Measurements from ENCODE around the gene MBD5.

The MBD5 gene

GRCh38 chr2:148298196-148298595 is 277.3 kb downstream of the MBD5 start:
- no peaks in the 10 kb centered on the region for H3K36me3 ChIP-seq (ENCODE audit: control insufficient read depth, insufficient read depth, low read length)
- no peaks in the 10 kb centered on the region for H3K27me3 ChIP-seq (ENCODE audit: control insufficient read depth, insufficient read depth, low read length)
- H3K9ac ChIP-seq (ENCODE audit: low read length): no peak overlapping the region
- no peak overlapping the region for H3K4me3 ChIP-seq (ENCODE audit: low read length)
- no peaks in the 10 kb centered on the region for H3K4me1 ChIP-seq (ENCODE audit: control insufficient read depth, insufficient read depth, low read length)
- H3K9me3 ChIP-seq (ENCODE audit: control insufficient read depth, low read length): no peaks in the 10 kb centered on the region

GRCh38 chr2:148299616-148300015 is 278.7 kb downstream of the MBD5 start:
- Histone ChIP-seq H3K9ac (ENCODE audit: low read length) (no peak overlapping the region), H3K9me3 (ENCODE audit: control insufficient read depth, low read length) (no peaks in the 10 kb centered on the region), H3K36me3 (ENCODE audit: control insufficient read depth, insufficient read depth, low read length) (no peaks in the 10 kb centered on the region), H3K4me3 (ENCODE audit: low read length) (no peak overlapping the region), H3K4me1 (ENCODE audit: control insufficient read depth, insufficient read depth, low read length) (no peaks in the 10 kb centered on the region), H3K27me3 (ENCODE audit: control insufficient read depth, insufficient read depth, low read length) (no peaks in the 10 kb centered on the region)

- Histone ChIP-seq H3K9me3 (ENCODE audit: control insufficient read depth, low read length) (no peaks in the 10 kb centered on the region), H3K4me1 (ENCODE audit: control insufficient read depth, insufficient read depth, low read length) (no peaks in the 10 kb centered on the region), H3K9ac (ENCODE audit: low read length) (no peak overlapping the region), H3K36me3 (ENCODE audit: control insufficient read depth, insufficient read depth, low read length) (no peaks in the 10 kb centered on the region), H3K27me3 (ENCODE audit: control insufficient read depth, insufficient read depth, low read length) (no peaks in the 10 kb centered on the region), H3K4me3 (ENCODE audit: low read length) (no peak overlapping the region)
These were observed 279.7 kb downstream of the MBD5 start for GRCh38 chr2:148300544-148300943.

- Histone ChIP-seq H3K4me1 (ENCODE audit: control insufficient read depth, insufficient read depth, low read length) (no peaks in the 10 kb centered on the region), H3K36me3 (ENCODE audit: control insufficient read depth, insufficient read depth, low read length) (no peaks in the 10 kb centered on the region), H3K9ac (ENCODE audit: low read length) (no peak overlapping the region), H3K9me3 (ENCODE audit: control insufficient read depth, low read length) (no peaks in the 10 kb centered on the region), H3K27me3 (ENCODE audit: control insufficient read depth, insufficient read depth, low read length) (no peaks in the 10 kb centered on the region), H3K4me3 (ENCODE audit: low read length) (no peak overlapping the region)
These were observed 280.5 kb downstream of the MBD5 start for GRCh38 chr2:148301362-148301761.

GRCh38 chr2:148302526-148302925 is 281.6 kb downstream of the MBD5 start:
- H3K4me3 ChIP-seq (ENCODE audit: low read length): no peak overlapping the region
- H3K4me1 ChIP-seq (ENCODE audit: control insufficient read depth, insufficient read depth, low read length): no peaks in the 10 kb centered on the region
- H3K36me3 ChIP-seq (ENCODE audit: control insufficient read depth, insufficient read depth, low read length): no peaks in the 10 kb centered on the region
- no peaks in the 10 kb centered on the region for H3K27me3 ChIP-seq (ENCODE audit: control insufficient read depth, insufficient read depth, low read length)
- H3K9me3 ChIP-seq (ENCODE audit: control insufficient read depth, low read length): no peaks in the 10 kb centered on the region
- H3K9ac ChIP-seq (ENCODE audit: low read length): no peak overlapping the region

- H3K36me3 ChIP-seq (ENCODE audit: control insufficient read depth, insufficient read depth, low read length): no peaks in the 10 kb centered on the region
- H3K4me1 ChIP-seq (ENCODE audit: control insufficient read depth, insufficient read depth, low read length): no peaks in the 10 kb centered on the region
- H3K9ac ChIP-seq (ENCODE audit: low read length): no peak overlapping the region
- no peaks in the 10 kb centered on the region for H3K9me3 ChIP-seq (ENCODE audit: control insufficient read depth, low read length)
- H3K27me3 ChIP-seq (ENCODE audit: control insufficient read depth, insufficient read depth, low read length): no peaks in the 10 kb centered on the region
- no peak overlapping the region for H3K4me3 ChIP-seq (ENCODE audit: low read length)
These were observed 282.3 kb downstream of the MBD5 start for GRCh38 chr2:148303161-148303560.

- Histone ChIP-seq H3K4me3 (ENCODE audit: low read length) (no peak overlapping the region), H3K36me3 (ENCODE audit: control insufficient read depth, insufficient read depth, low read length) (no peaks in the 10 kb centered on the region), H3K27me3 (ENCODE audit: control insufficient read depth, insufficient read depth, low read length) (no peaks in the 10 kb centered on the region), H3K9ac (ENCODE audit: low read length) (no peak overlapping the region), H3K4me1 (ENCODE audit: control insufficient read depth, insufficient read depth, low read length) (no peaks in the 10 kb centered on the region), H3K9me3 (ENCODE audit: control insufficient read depth, low read length) (no peaks in the 10 kb centered on the region)
These were observed 284.6 kb downstream of the MBD5 start for GRCh38 chr2:148305476-148305875.

- Histone ChIP-seq H3K4me1 (ENCODE audit: control insufficient read depth, insufficient read depth, low read length) (no peaks in the 10 kb centered on the region), H3K36me3 (ENCODE audit: control insufficient read depth, insufficient read depth, low read length) (no peaks in the 10 kb centered on the region), H3K4me3 (ENCODE audit: low read length) (no peak overlapping the region), H3K9ac (ENCODE audit: low read length) (no peak overlapping the region), H3K27me3 (ENCODE audit: control insufficient read depth, insufficient read depth, low read length) (no peaks in the 10 kb centered on the region), H3K9me3 (ENCODE audit: control insufficient read depth, low read length) (no peaks in the 10 kb centered on the region)
These were observed 285.1 kb downstream of the MBD5 start for GRCh38 chr2:148306027-148306426.

GRCh38 chr2:148317598-148317997 is 296.7 kb downstream of the MBD5 start:
- H3K4me1 ChIP-seq (ENCODE audit: control insufficient read depth, insufficient read depth, low read length): no peaks in the 10 kb centered on the region
- no peak overlapping the region for H3K4me3 ChIP-seq (ENCODE audit: low read length)
- H3K36me3 ChIP-seq (ENCODE audit: control insufficient read depth, insufficient read depth, low read length): no peaks in the 10 kb centered on the region
- H3K9ac ChIP-seq (ENCODE audit: low read length): no peak overlapping the region
- no peaks in the 10 kb centered on the region for H3K9me3 ChIP-seq (ENCODE audit: control insufficient read depth, low read length)
- H3K27me3 ChIP-seq (ENCODE audit: control insufficient read depth, insufficient read depth, low read length): no peaks in the 10 kb centered on the region

- Histone ChIP-seq H3K9me3 (ENCODE audit: control insufficient read depth, low read length) (no peaks in the 10 kb centered on the region), H3K4me3 (ENCODE audit: low read length) (no peak overlapping the region), H3K36me3 (ENCODE audit: control insufficient read depth, insufficient read depth, low read length) (no peaks in the 10 kb centered on the region), H3K4me1 (ENCODE audit: control insufficient read depth, insufficient read depth, low read length) (no peaks in the 10 kb centered on the region), H3K27me3 (ENCODE audit: control insufficient read depth, insufficient read depth, low read length) (no peaks in the 10 kb centered on the region), H3K9ac (ENCODE audit: low read length) (no peak overlapping the region)
These were observed 317.6 kb downstream of the MBD5 start for GRCh38 chr2:148338541-148338940.

- Histone ChIP-seq H3K36me3 (ENCODE audit: control insufficient read depth, insufficient read depth, low read length) (no peaks in the 10 kb centered on the region), H3K9me3 (ENCODE audit: control insufficient read depth, low read length) (no peaks in the 10 kb centered on the region), H3K4me3 (ENCODE audit: low read length) (no peak overlapping the region)
These were observed 321.2 kb downstream of the MBD5 start for GRCh38 chr2:148342086-148342485.

GRCh38 chr2:148350199-148350598 is 329.3 kb downstream of the MBD5 start:
- Histone ChIP-seq H3K9me3 (ENCODE audit: control insufficient read depth, low read length) (no peaks in the 10 kb centered on the region), H3K36me3 (ENCODE audit: control insufficient read depth, insufficient read depth, low read length) (no peaks in the 10 kb centered on the region), H3K27me3 (ENCODE audit: control insufficient read depth, insufficient read depth, low read length) (no peaks in the 10 kb centered on the region), H3K9ac (ENCODE audit: low read length) (no peak overlapping the region), H3K4me3 (ENCODE audit: low read length) (no peak overlapping the region), H3K4me1 (ENCODE audit: control insufficient read depth, insufficient read depth, low read length) (no peaks in the 10 kb centered on the region)

More at GRCh38 chr2:148342086-148342485, 321.2 kb downstream of the MBD5 start:
- no peak overlapping the region for H3K9ac ChIP-seq (ENCODE audit: low read length)
- no peaks in the 10 kb centered on the region for H3K27me3 ChIP-seq (ENCODE audit: control insufficient read depth, insufficient read depth, low read length)
- H3K4me1 ChIP-seq (ENCODE audit: control insufficient read depth, insufficient read depth, low read length): no peaks in the 10 kb centered on the region

- H3K36me3 ChIP-seq (ENCODE audit: control insufficient read depth, insufficient read depth, low read length): no peaks in the 10 kb centered on the region
- no peaks in the 10 kb centered on the region for H3K4me1 ChIP-seq (ENCODE audit: control insufficient read depth, insufficient read depth, low read length)
- no peak overlapping the region for H3K4me3 ChIP-seq (ENCODE audit: low read length)
- no peak overlapping the region for H3K9ac ChIP-seq (ENCODE audit: low read length)
- H3K27me3 ChIP-seq (ENCODE audit: control insufficient read depth, insufficient read depth, low read length): no peaks in the 10 kb centered on the region
- H3K9me3 ChIP-seq (ENCODE audit: control insufficient read depth, low read length): no peaks in the 10 kb centered on the region
These were observed 330.7 kb downstream of the MBD5 start for GRCh38 chr2:148351437-148352143.
